H9 (cell line): ENCODE data around the gene KIF19. TPM values are rescaled to one million over a fixed set of nuclear protein-coding genes. Genes with fewer than 3 reads are reported as not detected.

Source experiments
- DNase-seq: peaks from one replicate; pipeline ENCODE4 v3.0.0-alpha.2; 2017
- H2AFZ ChIP-seq: one replicate; pipeline ENCODE4 v1.6.1; 2013; ENCODE audit warnings: mild to moderate bottlenecking, low read length, control low read depth, moderate library complexity
- H2AK5ac ChIP-seq: 2 replicates; pipeline ENCODE4 v1.6.1; 2013; ENCODE audit warnings: low read length, control low read depth, mixed read lengths; ENCODE audit not compliant: insufficient read length
- H2BK120ac ChIP-seq: one replicate; pipeline ENCODE4 v1.6.1; 2013; ENCODE audit warnings: low read depth, mild to moderate bottlenecking, low read length, control low read depth, inconsistent platforms; ENCODE audit not compliant: poor library complexity, severe bottlenecking
- H2BK12ac ChIP-seq: 2 replicates; pipeline ENCODE4 v1.6.1; 2013; ENCODE audit warnings: low read length, control low read depth, mixed read lengths, low read depth; ENCODE audit not compliant: insufficient read length
- H2BK15ac ChIP-seq: 2 replicates; pipeline ENCODE4 v1.6.1; 2013; ENCODE audit warnings: low read depth, low read length, control low read depth
- H2BK20ac ChIP-seq: one replicate; pipeline ENCODE4 v1.6.1; 2013; ENCODE audit warnings: low read depth, mild to moderate bottlenecking, low read length, control low read depth, inconsistent platforms; ENCODE audit not compliant: poor library complexity, severe bottlenecking
- H2BK5ac ChIP-seq: 2 replicates; pipeline ENCODE4 v1.6.1; 2013; ENCODE audit warnings: low read length, control low read depth, mixed read lengths; ENCODE audit not compliant: insufficient read length
- H3K14ac ChIP-seq: 2 replicates; pipeline ENCODE4 v1.6.1; 2013; ENCODE audit warnings: low read length, control low read depth; ENCODE audit not compliant: insufficient read depth
- H3K18ac ChIP-seq: 2 replicates; pipeline ENCODE4 v1.6.1; 2013; ENCODE audit warnings: low read depth, mild to moderate bottlenecking, mixed read lengths, low read length, control low read depth; ENCODE audit not compliant: insufficient read length
- H3K23ac ChIP-seq: 2 replicates; pipeline ENCODE4 v1.6.1; 2013; ENCODE audit warnings: low read length, control low read depth, mixed read lengths, low read depth; ENCODE audit not compliant: insufficient read length
- H3K23me2 ChIP-seq: 2 replicates; pipeline ENCODE4 v1.6.1; 2013; ENCODE audit warnings: low read depth, mild to moderate bottlenecking, mixed read lengths, low read length, control low read depth; ENCODE audit not compliant: insufficient read length, poor library complexity, severe bottlenecking
- H3K27ac ChIP-seq: 2 replicates; pipeline ENCODE4 v1.5.1; 2013; ENCODE audit warnings: low read length, control low read depth, mixed read lengths, low read depth; ENCODE audit not compliant: insufficient read length
- H3K27me3 ChIP-seq: 2 replicates; pipeline ENCODE4 v1.6.1; 2013; ENCODE audit warnings: low read length, control low read depth, inconsistent platforms; ENCODE audit not compliant: insufficient read depth
- H3K4ac ChIP-seq: 2 replicates; pipeline ENCODE4 v1.6.1; 2013; ENCODE audit warnings: low read depth, mild to moderate bottlenecking, control low read depth, inconsistent platforms, low read length, moderate library complexity
- H3K4me1 ChIP-seq: 2 replicates; pipeline ENCODE4 v1.6.1; 2013; ENCODE audit warnings: low read length, control low read depth, inconsistent platforms; ENCODE audit not compliant: insufficient read depth
- H3K4me2 ChIP-seq: 2 replicates; pipeline ENCODE4 v1.6.1; 2013; ENCODE audit warnings: low read length, control low read depth, mixed read lengths; ENCODE audit not compliant: insufficient read length, insufficient read depth
- H3K56ac ChIP-seq: 2 replicates; pipeline ENCODE4 v1.6.1; 2013; ENCODE audit warnings: low read depth, mild to moderate bottlenecking, mixed read lengths, low read length, control low read depth; ENCODE audit not compliant: insufficient read length
- H3K79me1 ChIP-seq: 2 replicates; pipeline ENCODE4 v1.6.1; 2013; ENCODE audit warnings: low read depth, mild to moderate bottlenecking, moderate library complexity, low read length, control low read depth, inconsistent platforms; ENCODE audit not compliant: insufficient read depth, poor library complexity, severe bottlenecking
- H3K79me2 ChIP-seq: 2 replicates; pipeline ENCODE4 v1.6.1; 2013; ENCODE audit warnings: low read length, control low read depth, inconsistent platforms; ENCODE audit not compliant: insufficient read depth
- H3K9ac ChIP-seq: 2 replicates; pipeline ENCODE4 v1.6.1; 2013; ENCODE audit warnings: low read length, control low read depth, mixed read lengths; ENCODE audit not compliant: insufficient read length; ENCODE audit errors: extremely low read depth
- H3K9me3 ChIP-seq: one replicate; pipeline ENCODE4 v1.6.1; 2013; ENCODE audit warnings: low read depth, low read length, inconsistent platforms; ENCODE audit not compliant: control insufficient read depth
- H3T11ph ChIP-seq: one replicate; pipeline ENCODE4 v1.6.1; 2013; ENCODE audit warnings: mild to moderate bottlenecking, low read length, control low read depth, inconsistent platforms
- H4K20me1 ChIP-seq: one replicate; pipeline ENCODE4 v1.6.1; 2013; ENCODE audit not compliant: control insufficient read depth, insufficient read length, insufficient read depth
- H4K5ac ChIP-seq: 2 replicates; pipeline ENCODE4 v1.6.1; 2013; ENCODE audit warnings: low read depth, mild to moderate bottlenecking, mixed read lengths, low read length, control low read depth; ENCODE audit not compliant: insufficient read length
- H4K8ac ChIP-seq: replicated peaks from 2 replicates; pipeline ENCODE4 v1.6.1; 2013; ENCODE audit warnings: low read length, control low read depth, mixed read lengths, low read depth; ENCODE audit not compliant: insufficient read length
- H4K91ac ChIP-seq: 2 replicates; pipeline ENCODE4 v1.6.1; 2013; ENCODE audit warnings: low read depth, mild to moderate bottlenecking, moderate library complexity, mixed read lengths, low read length, control low read depth; ENCODE audit not compliant: insufficient read length
- H3K27ac Mint-ChIP-seq, 3 experiments: 2 replicates in 2 of 3; 3 replicates in 1 of 3; pipeline ENCODE4 v1.8.0; 2020 to 2021; ENCODE audit warnings: mixed read lengths in 3 of 3, mild to moderate bottlenecking in 1 of 3, moderate library complexity in 1 of 3
- H3K27me3 Mint-ChIP-seq: 2 replicates; pipeline ENCODE4 v1.8.0; 2021; ENCODE audit warnings: low read depth, mild to moderate bottlenecking, moderate library complexity, mixed read lengths
- H3K36me3 Mint-ChIP-seq, 3 experiments: 2 replicates in 2 of 3; 3 replicates in 1 of 3; pipeline ENCODE4 v1.8.0; 2020 to 2021; ENCODE audit warnings: low read depth in 3 of 3, mixed read lengths in 3 of 3; ENCODE audit not compliant: insufficient read depth in 1 of 3
- H3K4me1 Mint-ChIP-seq, 2 experiments: 2 replicates each; pipeline ENCODE4 v1.8.0; 2020; ENCODE audit warnings: mixed read lengths in 2 of 2
- H3K4me3 Mint-ChIP-seq, 2 experiments: 2 replicates in 1 of 2; 3 replicates in 1 of 2; pipeline ENCODE4 v1.8.0; 2020 to 2021; ENCODE audit warnings: mild to moderate bottlenecking in 2 of 2, mixed read lengths in 2 of 2, moderate library complexity in 1 of 2
- H3K9me3 Mint-ChIP-seq, 2 experiments: 2 replicates in 1 of 2; 3 replicates in 1 of 2; pipeline ENCODE4 v1.8.0; 2020; ENCODE audit warnings: mild to moderate bottlenecking in 2 of 2, mixed read lengths in 2 of 2, moderate library complexity in 1 of 2
- CTCF ChIP-seq: fragments of 200-600 bp; sonication (generic); conservative IDR thresholded peaks from 3 replicates; pipeline ENCODE4 v1.8.0; 2021; ENCODE audit warnings: antibody characterized with exemption, mild to moderate bottlenecking
- WGBS: extraction: QIAGEN DNeasy Blood & Tissue Kit; methylation state at CpG from one replicate; pipeline ENCODE4 v1.1.7; 2013; ENCODE audit warnings: missing lambda C conversion rate, low lambda C conversion rate, mixed read lengths; ENCODE audit not compliant: insufficient read length; ENCODE audit errors: extremely low coverage; 5-methylcytosine and 5-hydroxymethylcytosine counted together
- total RNA-seq: library from RNA; stranded (reverse); gene quantifications from 2 replicates; pipeline ENCODE4 v1.2.1, GENCODE V29; 2021

Gene KIF19
- total RNA-seq, 1 experiment from 2014 or later: 0.13 TPM

GRCh38 chr17:74295625-74296547 lies 30.1 kb upstream of the KIF19 start:
- no peak overlapping the region for H3K27ac Mint-ChIP-seq
- Histone ChIP-seq H3K4me2 (no peak overlapping the region), H4K20me1 (no peaks in the 10 kb centered on the region), H3K4ac (no peak overlapping the region), H2BK15ac (no peak overlapping the region), H2BK5ac (no peak overlapping the region), H4K8ac (no peak overlapping the region), H3K23me2 (no peaks in the 10 kb centered on the region), H3K56ac (no peak overlapping the region), H2BK20ac (no peak overlapping the region), H2BK12ac (no peak overlapping the region), H2BK120ac (no peak overlapping the region), H3K79me2 (no peaks in the 10 kb centered on the region), H2AFZ (no peak overlapping the region), H3K4me1 (no peaks in the 10 kb centered on the region), H3K9ac (no peak overlapping the region), H4K91ac (no peak overlapping the region), H3K27me3 (no peaks in the 10 kb centered on the region), H2AK5ac (no peak overlapping the region), H4K5ac (no peak overlapping the region), H3K27ac (no peak overlapping the region), H3K9me3 (no peaks in the 10 kb centered on the region), H3K23ac (no peak overlapping the region), H3K18ac (no peak overlapping the region), H3K14ac (no peak overlapping the region), H3K79me1 (no peaks in the 10 kb centered on the region), H3T11ph (no peak overlapping the region)
- H3K4me1 Mint-ChIP-seq: 0 out of 4 replicates have a peak, but pooled peaks cover 0 to 1% of the 10 kb centered on the region in 2 experiments
- H3K4me3 Mint-ChIP-seq: no peak overlapping the region
- DNase-seq: no peak
- no peaks in the 10 kb centered on the region; a peak in 1 of 7 replicates for H3K36me3 Mint-ChIP-seq
- H3K9me3 Mint-ChIP-seq: peaks cover 2 to 4% of the 10 kb centered on the region in 2 experiments; a peak in 2 of 5 replicates
- WGBS: no CpG with 5 or more reads among the region's 10 CpGs
- H3K27me3 Mint-ChIP-seq: peaks cover 32% of the 10 kb centered on the region
- no peak for TF ChIP-seq CTCF
